Fibroblast of mammary gland (primary cell): ENCODE data around the gene SLC6A19.
"Not testable (repeated sequence)": the region's sequence is repeated elsewhere in the genome, so short reads cannot be mapped to it uniquely, and the experiment has no call there.

Experiments
- DNase-seq: peaks from one replicate; pipeline ENCODE4 v3.0.0-alpha.2; 2010; ENCODE audit warnings: low read depth
- H3K4me3 ChIP-seq: 2 replicates; pipeline ENCODE4 v1.5.1; 2011; ENCODE audit warnings: low read depth, mild to moderate bottlenecking, low read length, moderate library complexity; ENCODE audit not compliant: control insufficient read depth
- TF ChIP-seq, protein P1 (sequence below): conservative IDR thresholded peaks from 2 replicates; pipeline ENCODE4 v1.5.1; 2011; ENCODE audit warnings: low read depth, low read length, inconsistent platforms; ENCODE audit not compliant: control insufficient read depth, insufficient read depth

SLC6A19 gene

DNA sequence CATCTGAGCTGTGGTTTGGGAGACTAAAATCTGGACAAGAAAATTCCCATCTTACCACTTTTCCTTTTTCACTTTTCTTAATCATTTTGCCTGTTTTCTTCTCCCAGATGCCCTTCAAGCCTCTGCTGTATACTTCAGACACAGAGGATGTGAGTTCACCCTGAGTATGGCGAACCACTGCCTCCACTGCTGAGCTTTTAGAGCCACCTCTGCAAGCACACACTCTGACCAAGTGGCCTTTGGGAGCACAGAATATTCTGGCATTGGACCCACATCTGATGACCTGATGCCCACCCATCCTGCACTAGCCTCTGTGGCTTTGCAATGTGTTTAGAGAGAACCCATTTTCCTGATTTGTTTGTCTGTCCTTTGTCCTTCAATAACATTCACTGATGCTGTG, 61.0 kb downstream of the SLC6A19 start:
- peak; percentile 16 for DNase-seq
- no peak overlapping the region for H3K4me3 ChIP-seq
- TF ChIP-seq, protein P1, sequence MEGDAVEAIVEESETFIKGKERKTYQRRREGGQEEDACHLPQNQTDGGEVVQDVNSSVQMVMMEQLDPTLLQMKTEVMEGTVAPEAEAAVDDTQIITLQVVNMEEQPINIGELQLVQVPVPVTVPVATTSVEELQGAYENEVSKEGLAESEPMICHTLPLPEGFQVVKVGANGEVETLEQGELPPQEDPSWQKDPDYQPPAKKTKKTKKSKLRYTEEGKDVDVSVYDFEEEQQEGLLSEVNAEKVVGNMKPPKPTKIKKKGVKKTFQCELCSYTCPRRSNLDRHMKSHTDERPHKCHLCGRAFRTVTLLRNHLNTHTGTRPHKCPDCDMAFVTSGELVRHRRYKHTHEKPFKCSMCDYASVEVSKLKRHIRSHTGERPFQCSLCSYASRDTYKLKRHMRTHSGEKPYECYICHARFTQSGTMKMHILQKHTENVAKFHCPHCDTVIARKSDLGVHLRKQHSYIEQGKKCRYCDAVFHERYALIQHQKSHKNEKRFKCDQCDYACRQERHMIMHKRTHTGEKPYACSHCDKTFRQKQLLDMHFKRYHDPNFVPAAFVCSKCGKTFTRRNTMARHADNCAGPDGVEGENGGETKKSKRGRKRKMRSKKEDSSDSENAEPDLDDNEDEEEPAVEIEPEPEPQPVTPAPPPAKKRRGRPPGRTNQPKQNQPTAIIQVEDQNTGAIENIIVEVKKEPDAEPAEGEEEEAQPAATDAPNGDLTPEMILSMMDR: no peak

- DNase-seq: no peak
- TF ChIP-seq, protein P1: no peak
- no peak overlapping the region for H3K4me3 ChIP-seq
Measured at GRCh38 chr5:1264211-1264610, 62.8 kb downstream of the SLC6A19 start.

DNA sequence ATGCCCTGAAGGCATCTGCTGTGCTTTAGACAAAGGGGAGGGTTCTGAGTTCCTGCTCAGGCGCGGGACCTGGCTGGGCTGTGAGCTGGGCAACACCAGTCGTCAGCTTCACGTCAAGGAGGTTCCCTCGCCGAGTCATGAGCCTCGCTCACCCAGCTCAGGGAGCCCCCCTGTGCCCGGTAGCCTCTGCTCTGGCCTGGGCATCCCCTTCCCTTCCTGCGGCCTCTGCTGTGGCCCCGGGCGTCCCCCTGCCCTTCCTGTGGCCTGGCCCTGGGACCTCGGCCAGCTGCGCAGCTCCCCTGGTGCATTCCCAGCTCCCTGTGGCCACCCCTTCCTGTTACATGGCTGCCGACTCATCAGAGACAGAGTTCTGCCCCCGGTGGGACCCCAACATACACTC, 63.6 kb downstream of the SLC6A19 start:
- no peak overlapping the region for H3K4me3 ChIP-seq
- TF ChIP-seq, protein P1: no peak
- no peak for DNase-seq

GRCh38 chr5:1265461-1266455, 64.4 kb downstream of the SLC6A19 start:
- no peak for DNase-seq
- TF ChIP-seq, protein P1: no peak
- H3K4me3 ChIP-seq: no peak overlapping the region

- no peak for DNase-seq
- H3K4me3 ChIP-seq: no peak overlapping the region
- TF ChIP-seq, protein P1: no peak
Measured at GRCh38 chr5:1266791-1267190, 65.4 kb downstream of the SLC6A19 start.

- not testable (repeated sequence) for DNase-seq, H3K4me3 ChIP-seq
Measured at GRCh38 chr5:1267464-1267863, 66.1 kb downstream of the SLC6A19 start.

GRCh38 chr5:1268056-1268455, 66.7 kb downstream of the SLC6A19 start:
- TF ChIP-seq, protein P1: no peak
- no peak overlapping the region for H3K4me3 ChIP-seq
- no peak for DNase-seq
